Mucosa of gallbladder (tissue), 1 donor: ENCODE results near the gene C16orf78. TPM values are rescaled to one million over a fixed set of nuclear protein-coding genes. Genes with fewer than 3 reads are reported as not detected.

Source experiments
- DNase-seq: peaks from one replicate; pipeline ENCODE4 v3.0.0-alpha.2; 2020; ENCODE audit warnings: low spot score
- total RNA-seq: library from RNA; stranded (reverse); gene quantifications from one replicate; pipeline ENCODE4 v1.2.1, GENCODE V29; 2021
- donor health status: DM: no; HTN: no; CAD: no.

C16orf78 gene
- not detected for total RNA-seq

- no peak for DNase-seq
Measured at GRCh38 chr16:49373504-49373903, at the start of gene C16orf78. TSS of gene C16orf78 (plus strand) at chr16:49373804. CDS start at chr16:49373940, 136 bp downstream.

- DNase-seq = no peak
Measured at GRCh38 chr16:49324703-49325102, 48.9 kb upstream of the C16orf78 start.

GRCh38 chr16:49327466-49327865 lies 46.1 kb upstream of the C16orf78 start:
- no peak for DNase-seq

- no peak for DNase-seq
Measured at GRCh38 chr16:49328325-49328724, 45.3 kb upstream of the C16orf78 start.

GRCh38 chr16:49330562-49331201 lies 42.9 kb upstream of the C16orf78 start:
- DNase-seq = no peak

- no peak for DNase-seq
Measured at GRCh38 chr16:49332589-49333258, 40.9 kb upstream of the C16orf78 start.

- DNase-seq = no peak
Measured at GRCh38 chr16:49333259-49333597, 40.4 kb upstream of the C16orf78 start.

- no peak for DNase-seq
Measured at GRCh38 chr16:49335828-49336227, 37.8 kb upstream of the C16orf78 start.

- DNase-seq = no peak
Measured at GRCh38 chr16:49336581-49336980, 37.0 kb upstream of the C16orf78 start.

GRCh38 chr16:49337814-49338350 lies 35.7 kb upstream of the C16orf78 start:
- DNase-seq = no peak

GRCh38 chr16:49338611-49339265 lies 34.9 kb upstream of the C16orf78 start:
- no peak for DNase-seq

GRCh38 chr16:49340466-49340865 lies 33.1 kb upstream of the C16orf78 start:
- DNase-seq = no peak

GRCh38 chr16:49341706-49342105 lies 31.9 kb upstream of the C16orf78 start:
- no peak for DNase-seq

- no peak for DNase-seq
Measured at GRCh38 chr16:49342336-49343265, 31.0 kb upstream of the C16orf78 start.

GRCh38 chr16:49343291-49343690 lies 30.3 kb upstream of the C16orf78 start:
- no peak for DNase-seq

GRCh38 chr16:49344401-49344800 lies 29.2 kb upstream of the C16orf78 start:
- DNase-seq = no peak

- DNase-seq = no peak
Measured at GRCh38 chr16:49345829-49346228, 27.8 kb upstream of the C16orf78 start.

GRCh38 chr16:49346459-49346858 lies 27.1 kb upstream of the C16orf78 start:
- DNase-seq = no peak

- DNase-seq = no peak
Measured at GRCh38 chr16:49347476-49347875, 26.1 kb upstream of the C16orf78 start.

- no peak for DNase-seq
Measured at GRCh38 chr16:49348408-49349176, 25.0 kb upstream of the C16orf78 start.
